ENCODE data around the gene ITGA1. TPM values are rescaled to one million over a fixed set of nuclear protein-coding genes. Genes with fewer than 3 reads are reported as not detected.

ITGA1 gene
- total RNA-seq, 1 experiment from 2014 or later, result 26.4 TPM

GRCh38 chr5:52861368-52861767 lies 73.7 kb downstream of the ITGA1 start:
- TF ChIP-seq CTCF (IDR thresholded peaks at IDR 0.05; ENCODE audit: insufficient read depth in 1 of 2, low read depth in 1 of 2, low read length in 1 of 2, severe bottlenecking in 1 of 2, unreplicated experiment in 1 of 2), result no peak
- H3K4me1 ChIP-seq, result peaks cover 21% of the 10 kb centered on the region
- no peaks in the 10 kb centered on the region for H3K9me3 Mint-ChIP-seq (ENCODE audit: unreplicated experiment)
- H3K36me3 Mint-ChIP-seq (ENCODE audit: insufficient read depth, unreplicated experiment), result no peaks in the 10 kb centered on the region
- no peak overlapping the region for H3K4me3 Mint-ChIP-seq (ENCODE audit: unreplicated experiment)
- ChIA-PET POLR2A (no interaction called here), CTCF (interaction anchor here (0.7 kb wide), 1 partner anchor 11 kb away, joined by 4 read pairs; no protein-coding TSS in a partner anchor)
- DNase-seq, result no peak
- no peaks in the 10 kb centered on the region for H3K9me3 ChIP-seq
- no peak overlapping the region for H3K4me3 ChIP-seq (ENCODE audit: low read depth, low read length)
- no TSS peak for BruUV-seq (replicated peaks)
- no peak overlapping the region for H3K27ac Mint-ChIP-seq (ENCODE audit: unreplicated experiment)
- no peaks in the 10 kb centered on the region for H3K27me3 Mint-ChIP-seq (ENCODE audit: insufficient read depth, unreplicated experiment)
- peaks cover 11% of the 10 kb centered on the region for H3K4me1 Mint-ChIP-seq (ENCODE audit: low read depth, unreplicated experiment)
- no peaks in the 10 kb centered on the region for H3K36me3 ChIP-seq (ENCODE audit: control insufficient read depth, insufficient read depth, low read length)
- no peaks in the 10 kb centered on the region for H3K27me3 ChIP-seq (replicated peaks; ENCODE audit: control insufficient read depth, insufficient read depth, low read length)
- intact Hi-C loops (cut with micrococcal nuclease; ENCODE audit: unreplicated experiment), result no loop called here

- intact Hi-C loops (cut with micrococcal nuclease; ENCODE audit: unreplicated experiment), result no loop called here
- H3K9me3 ChIP-seq, result no peaks in the 10 kb centered on the region
- peaks cover 21% of the 10 kb centered on the region for H3K4me1 ChIP-seq
- H3K4me3 Mint-ChIP-seq (ENCODE audit: unreplicated experiment), result no peak overlapping the region
- no peak overlapping the region for H3K27ac Mint-ChIP-seq (ENCODE audit: unreplicated experiment)
- no peaks in the 10 kb centered on the region for H3K27me3 Mint-ChIP-seq (ENCODE audit: insufficient read depth, unreplicated experiment)
- ChIA-PET POLR2A (no interaction called here), CTCF (no interaction called here)
- no peak for DNase-seq
- no peaks in the 10 kb centered on the region for H3K36me3 ChIP-seq (ENCODE audit: control insufficient read depth, insufficient read depth, low read length)
- no peaks in the 10 kb centered on the region for H3K36me3 Mint-ChIP-seq (ENCODE audit: insufficient read depth, unreplicated experiment)
- peaks cover 18% of the 10 kb centered on the region for H3K4me1 Mint-ChIP-seq (ENCODE audit: low read depth, unreplicated experiment)
- H3K27me3 ChIP-seq (replicated peaks; ENCODE audit: control insufficient read depth, insufficient read depth, low read length), result no peaks in the 10 kb centered on the region
- H3K9me3 Mint-ChIP-seq (ENCODE audit: unreplicated experiment), result no peaks in the 10 kb centered on the region
- TF ChIP-seq CTCF (IDR thresholded peaks at IDR 0.05; ENCODE audit: insufficient read depth in 1 of 2, low read depth in 1 of 2, low read length in 1 of 2, severe bottlenecking in 1 of 2, unreplicated experiment in 1 of 2), result no peak
- no peak overlapping the region for H3K4me3 ChIP-seq (ENCODE audit: low read depth, low read length)
- no TSS peak for BruUV-seq (replicated peaks)
Measured at GRCh38 chr5:52863715-52864290, 76.1 kb downstream of the ITGA1 start.

GRCh38 chr5:52864371-52864770 lies 76.7 kb downstream of the ITGA1 start:
- ChIA-PET CTCF (no interaction called here), POLR2A (no interaction called here)
- Histone ChIP-seq H3K9me3 (no peaks in the 10 kb centered on the region), H3K27me3 (replicated peaks; ENCODE audit: control insufficient read depth, insufficient read depth, low read length) (no peaks in the 10 kb centered on the region), H3K4me3 (ENCODE audit: low read depth, low read length) (no peak overlapping the region), H3K36me3 (ENCODE audit: control insufficient read depth, insufficient read depth, low read length) (no peaks in the 10 kb centered on the region), H3K4me1 (peaks cover 23% of the 10 kb centered on the region)
- no peak for DNase-seq
- Mint-ChIP-seq H3K4me1 (ENCODE audit: low read depth, unreplicated experiment) (peaks cover 18% of the 10 kb centered on the region), H3K4me3 (ENCODE audit: unreplicated experiment) (no peak overlapping the region), H3K9me3 (ENCODE audit: unreplicated experiment) (no peaks in the 10 kb centered on the region), H3K27me3 (ENCODE audit: insufficient read depth, unreplicated experiment) (no peaks in the 10 kb centered on the region), H3K27ac (ENCODE audit: unreplicated experiment) (no peak overlapping the region), H3K36me3 (ENCODE audit: insufficient read depth, unreplicated experiment) (no peaks in the 10 kb centered on the region)
- intact Hi-C loops (cut with micrococcal nuclease; ENCODE audit: unreplicated experiment), result no loop called here
- TSS peak; percentile 66 for BruUV-seq (replicated peaks)
- TF ChIP-seq CTCF (IDR thresholded peaks at IDR 0.05; ENCODE audit: insufficient read depth in 1 of 2, low read depth in 1 of 2, low read length in 1 of 2, severe bottlenecking in 1 of 2, unreplicated experiment in 1 of 2), result no peak

All from Caco-2 (cell line).